ENCODE measurements around the gene ABTB1.
"Not testable (repeated sequence)": the region's sequence is repeated elsewhere in the genome, so short reads cannot be mapped to it uniquely, and the experiment has no call there.

ABTB1 gene

DNA sequence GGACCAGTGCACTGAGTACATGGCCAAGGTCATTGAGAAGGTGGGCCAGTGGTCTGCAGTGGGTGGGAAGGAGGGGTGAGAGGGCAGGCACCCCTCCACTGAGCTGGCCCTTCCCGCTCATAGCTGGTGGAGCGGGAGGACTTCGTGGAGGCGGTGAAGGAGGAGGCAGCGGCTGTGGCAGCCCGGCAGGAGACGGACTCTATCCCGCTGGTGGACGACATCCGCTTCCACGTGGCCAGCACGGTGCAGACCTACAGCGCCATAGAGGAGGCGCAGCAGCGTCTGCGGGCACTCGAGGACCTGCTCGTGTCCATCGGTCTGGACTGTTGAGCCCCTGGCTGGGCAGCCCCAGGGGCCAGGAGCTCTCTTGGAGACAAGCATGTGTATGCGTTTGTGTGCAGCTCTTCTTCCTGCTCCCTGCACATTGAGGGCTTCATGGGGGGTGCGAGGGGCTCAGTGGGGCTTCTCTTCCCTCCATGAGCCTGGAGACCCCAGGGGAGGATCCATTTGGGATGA, 7.5 kb downstream of the ABTB1 start:
- TF ChIP-seq EZH2phosphoT487 (IDR thresholded peaks at IDR 0.05; ENCODE audit: low read depth): no peak
- TF ChIP-seq, protein P1, sequence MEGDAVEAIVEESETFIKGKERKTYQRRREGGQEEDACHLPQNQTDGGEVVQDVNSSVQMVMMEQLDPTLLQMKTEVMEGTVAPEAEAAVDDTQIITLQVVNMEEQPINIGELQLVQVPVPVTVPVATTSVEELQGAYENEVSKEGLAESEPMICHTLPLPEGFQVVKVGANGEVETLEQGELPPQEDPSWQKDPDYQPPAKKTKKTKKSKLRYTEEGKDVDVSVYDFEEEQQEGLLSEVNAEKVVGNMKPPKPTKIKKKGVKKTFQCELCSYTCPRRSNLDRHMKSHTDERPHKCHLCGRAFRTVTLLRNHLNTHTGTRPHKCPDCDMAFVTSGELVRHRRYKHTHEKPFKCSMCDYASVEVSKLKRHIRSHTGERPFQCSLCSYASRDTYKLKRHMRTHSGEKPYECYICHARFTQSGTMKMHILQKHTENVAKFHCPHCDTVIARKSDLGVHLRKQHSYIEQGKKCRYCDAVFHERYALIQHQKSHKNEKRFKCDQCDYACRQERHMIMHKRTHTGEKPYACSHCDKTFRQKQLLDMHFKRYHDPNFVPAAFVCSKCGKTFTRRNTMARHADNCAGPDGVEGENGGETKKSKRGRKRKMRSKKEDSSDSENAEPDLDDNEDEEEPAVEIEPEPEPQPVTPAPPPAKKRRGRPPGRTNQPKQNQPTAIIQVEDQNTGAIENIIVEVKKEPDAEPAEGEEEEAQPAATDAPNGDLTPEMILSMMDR (IDR thresholded peaks at IDR 0.05; ENCODE audit: low read depth, low read length): no peak
- no peaks in the 10 kb centered on the region for H3K4me1 ChIP-seq (ENCODE audit: low read length)
- no peaks in the 10 kb centered on the region for H3K9me3 ChIP-seq (ENCODE audit: insufficient read depth, low read length)
- no peak overlapping the region for H3K4me3 ChIP-seq (ENCODE audit: low read length)
- H3K79me2 ChIP-seq (ENCODE audit: low read length): no peaks in the 10 kb centered on the region
- no peaks in the 10 kb centered on the region for H3K36me3 ChIP-seq (replicated peaks; ENCODE audit: low read depth, low read length)
- H3K27me3 ChIP-seq (ENCODE audit: low read depth, low read length): no peaks in the 10 kb centered on the region
- no peak overlapping the region for H3K4me2 ChIP-seq (ENCODE audit: low read length)
- no peaks in the 10 kb centered on the region for H4K20me1 ChIP-seq (ENCODE audit: insufficient read depth, low read length)
- H3K27ac ChIP-seq (ENCODE audit: low read length): no peak overlapping the region
- no peak overlapping the region for H2AFZ ChIP-seq (ENCODE audit: low read depth, low read length)
- H3K9ac ChIP-seq (ENCODE audit: low read length): no peak overlapping the region

DNA sequence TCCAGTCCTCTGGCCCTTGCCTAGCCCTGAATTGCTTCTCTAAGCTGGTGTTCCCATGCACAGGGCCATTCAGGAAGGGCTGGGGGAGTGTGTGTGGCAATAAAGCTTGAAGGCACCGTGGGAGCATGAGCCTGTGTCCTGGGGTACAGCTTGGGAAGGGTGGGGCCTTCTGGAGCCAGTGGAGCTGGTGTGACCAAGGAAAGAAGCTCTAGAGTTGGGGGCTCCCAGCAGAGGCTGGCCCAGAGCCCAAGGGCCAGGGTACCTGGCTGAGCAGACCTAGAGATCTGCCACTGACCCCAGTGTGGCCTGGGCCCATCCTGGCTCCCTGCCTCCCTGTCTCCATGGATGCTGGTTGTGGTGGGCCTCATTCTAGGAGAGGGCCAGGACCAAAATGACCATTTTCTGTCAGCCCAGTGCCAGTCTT, 8.1 kb downstream of the ABTB1 start:
- Histone ChIP-seq H4K20me1 (ENCODE audit: insufficient read depth, low read length) (no peaks in the 10 kb centered on the region), H3K4me2 (ENCODE audit: low read length) (no peak overlapping the region), H3K79me2 (ENCODE audit: low read length) (no peaks in the 10 kb centered on the region), H3K27ac (ENCODE audit: low read length) (no peak overlapping the region), H3K9me3 (ENCODE audit: insufficient read depth, low read length) (no peaks in the 10 kb centered on the region), H3K4me3 (ENCODE audit: low read length) (no peak overlapping the region), H3K27me3 (ENCODE audit: low read depth, low read length) (no peaks in the 10 kb centered on the region), H3K9ac (ENCODE audit: low read length) (no peak overlapping the region), H3K36me3 (replicated peaks; ENCODE audit: low read depth, low read length) (no peaks in the 10 kb centered on the region), H3K4me1 (ENCODE audit: low read length) (no peaks in the 10 kb centered on the region), H2AFZ (ENCODE audit: low read depth, low read length) (no peak overlapping the region)
- TF ChIP-seq, protein P1 (IDR thresholded peaks at IDR 0.05; ENCODE audit: low read depth, low read length): no peak
- TF ChIP-seq EZH2phosphoT487 (IDR thresholded peaks at IDR 0.05; ENCODE audit: low read depth): no peak

DNA sequence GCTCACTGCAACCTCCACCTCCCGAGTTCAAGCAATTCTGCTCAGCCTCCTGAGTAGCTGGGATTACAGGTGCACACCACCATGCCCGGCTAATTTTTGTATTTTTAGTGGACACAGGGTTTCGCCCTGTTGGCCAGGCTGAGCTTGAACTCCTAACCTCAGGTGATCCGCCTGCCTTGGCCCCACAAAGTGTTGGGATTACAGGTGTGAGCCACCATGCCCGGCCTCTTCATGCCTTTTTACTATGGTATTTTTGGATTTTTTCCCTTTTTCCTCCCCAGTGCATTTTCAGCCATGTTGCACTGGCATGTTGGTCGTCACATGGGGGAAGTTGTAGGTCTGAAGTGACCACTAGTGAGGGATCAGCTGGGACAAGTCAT, 9.4 kb downstream of the ABTB1 start:
- not testable (repeated sequence) for H3K4me3 ChIP-seq (ENCODE audit: low read length); H3K36me3 ChIP-seq (replicated peaks; ENCODE audit: low read depth, low read length); H3K4me2 ChIP-seq (ENCODE audit: low read length); H2AFZ ChIP-seq (ENCODE audit: low read depth, low read length); H3K9me3 ChIP-seq (ENCODE audit: insufficient read depth, low read length); H3K79me2 ChIP-seq (ENCODE audit: low read length); H3K27me3 ChIP-seq (ENCODE audit: low read depth, low read length); H4K20me1 ChIP-seq (ENCODE audit: insufficient read depth, low read length); H3K27ac ChIP-seq (ENCODE audit: low read length); H3K9ac ChIP-seq (ENCODE audit: low read length); H3K4me1 ChIP-seq (ENCODE audit: low read length)

DNA sequence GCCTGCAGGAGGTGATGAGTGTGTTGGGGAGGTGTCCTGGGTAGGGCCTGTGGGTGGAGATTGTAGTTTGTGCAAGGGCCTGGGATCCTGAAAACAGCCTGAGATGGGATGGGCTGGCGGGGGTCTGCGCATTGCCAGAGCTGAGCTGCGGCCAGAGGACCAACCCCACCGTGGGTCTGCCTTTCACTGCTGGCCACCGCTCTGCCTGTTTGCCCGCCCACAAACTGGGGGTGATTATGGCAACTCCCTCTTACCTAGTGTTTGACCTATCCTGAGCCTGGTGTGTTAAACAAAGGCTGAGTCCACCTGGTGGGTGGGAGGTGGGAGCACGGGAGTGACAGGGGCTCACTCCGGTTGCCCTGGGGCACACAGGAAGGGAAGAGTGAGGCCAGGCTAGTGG, 9.8 kb downstream of the ABTB1 start:
- no peak overlapping the region for H3K4me2 ChIP-seq (ENCODE audit: low read length)

More for the DNA sequence above, 9.8 kb downstream of the ABTB1 start:
- Histone ChIP-seq H4K20me1 (ENCODE audit: insufficient read depth, low read length) (no peaks in the 10 kb centered on the region), H3K9me3 (ENCODE audit: insufficient read depth, low read length) (no peaks in the 10 kb centered on the region), H3K4me1 (ENCODE audit: low read length) (no peaks in the 10 kb centered on the region), H3K27me3 (ENCODE audit: low read depth, low read length) (no peaks in the 10 kb centered on the region), H3K36me3 (replicated peaks; ENCODE audit: low read depth, low read length) (no peaks in the 10 kb centered on the region), H3K79me2 (ENCODE audit: low read length) (no peaks in the 10 kb centered on the region), H2AFZ (ENCODE audit: low read depth, low read length) (no peak overlapping the region), H3K9ac (ENCODE audit: low read length) (no peak overlapping the region), H3K4me3 (ENCODE audit: low read length) (no peak overlapping the region), H3K27ac (ENCODE audit: low read length) (no peak overlapping the region)
- TF ChIP-seq, protein P1 (IDR thresholded peaks at IDR 0.05; ENCODE audit: low read depth, low read length): no peak
- TF ChIP-seq EZH2phosphoT487 (IDR thresholded peaks at IDR 0.05; ENCODE audit: low read depth): no peak

Measured in OCI-LY3 (cell line).